NCI-H748 (cell line): ENCODE data around the gene BMP8A.
"Not testable (repeated sequence)": the region's sequence is repeated elsewhere in the genome, so short reads cannot be mapped to it uniquely, and the experiment has no call there.

Source experiments
- DNase-seq: peaks from one replicate; lab custom pipeline; 2025; ENCODE audit not compliant: unreplicated experiment; lab: John Stamatoyannopoulos, UW

Gene BMP8A

DNA sequence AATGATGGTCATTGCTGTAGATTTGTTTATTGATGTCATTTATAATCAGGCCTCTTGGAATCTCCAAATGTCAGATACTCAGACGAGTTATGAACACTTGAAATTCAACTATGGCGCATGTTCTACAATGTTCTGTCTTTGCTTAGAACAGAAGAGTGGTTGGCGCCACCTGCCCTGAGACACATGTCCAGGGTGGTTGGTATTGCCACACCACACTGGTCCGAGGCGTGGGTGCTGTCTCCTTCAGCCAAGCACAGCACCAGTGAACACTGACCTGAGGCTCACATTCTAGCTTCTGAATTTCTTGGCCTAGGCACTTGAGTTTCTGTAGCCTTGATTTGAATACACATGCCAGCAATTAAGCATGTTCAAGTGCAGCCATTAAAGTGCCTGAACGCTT is 10.1 kb upstream of the BMP8A start:
- DNase-seq: no peak

GRCh38 chr1:39483276-39483675 is 8.2 kb upstream of the BMP8A start:
- DNase-seq: no peak

DNA sequence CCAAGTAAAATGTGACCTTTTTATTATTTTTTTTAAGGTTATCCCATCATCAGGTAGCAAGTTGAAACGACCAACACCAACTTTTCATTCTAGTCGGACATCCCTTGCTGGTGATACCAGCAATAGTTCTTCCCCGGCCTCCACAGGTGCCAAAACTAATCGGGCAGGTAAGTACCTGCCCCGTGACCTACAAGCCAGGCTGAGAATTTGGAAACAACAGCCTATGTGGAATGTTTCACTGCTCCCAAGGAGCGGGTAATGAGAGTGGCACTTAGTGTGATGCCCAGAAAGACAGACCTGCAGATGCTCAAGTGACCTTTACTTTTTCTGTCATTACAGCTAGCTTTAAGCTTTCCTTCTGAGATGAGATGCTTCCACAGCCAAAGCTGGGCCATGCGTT is 6.9 kb upstream of the BMP8A start:
- DNase-seq: no peak

- DNase-seq: no peak
Observed at GRCh38 chr1:39485046-39485803, 6.2 kb upstream of the BMP8A start.

DNA sequence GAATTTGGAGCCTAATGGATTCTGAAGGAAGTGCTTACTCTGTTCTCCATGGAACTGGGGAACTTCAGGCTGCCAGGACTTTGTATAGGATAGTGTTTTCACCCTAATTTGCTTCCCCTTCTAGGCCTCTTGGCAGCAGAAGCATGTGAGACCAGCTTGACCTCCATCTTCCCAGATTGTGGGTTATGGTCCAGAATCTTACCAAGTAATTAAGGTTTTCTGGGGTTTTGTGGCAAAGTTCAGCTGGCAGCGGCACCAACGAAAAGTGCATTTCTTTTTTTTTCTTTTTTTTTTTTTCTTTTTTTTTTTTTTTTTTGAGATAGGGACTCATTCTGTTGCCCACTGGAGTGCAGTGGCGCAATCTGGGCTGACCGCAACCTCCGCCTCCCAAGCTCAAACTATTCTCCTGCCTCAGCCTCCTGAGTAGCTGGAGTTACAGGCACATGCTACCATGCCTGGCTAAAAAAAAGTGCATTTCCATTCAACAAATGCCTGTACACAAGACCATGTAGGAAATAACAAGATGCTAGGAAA is 3.4 kb upstream of the BMP8A start:
- DNase-seq: no peak

GRCh38 chr1:39488793-39489566 is 2.5 kb upstream of the BMP8A start:
- DNase-seq: no peak

DNA sequence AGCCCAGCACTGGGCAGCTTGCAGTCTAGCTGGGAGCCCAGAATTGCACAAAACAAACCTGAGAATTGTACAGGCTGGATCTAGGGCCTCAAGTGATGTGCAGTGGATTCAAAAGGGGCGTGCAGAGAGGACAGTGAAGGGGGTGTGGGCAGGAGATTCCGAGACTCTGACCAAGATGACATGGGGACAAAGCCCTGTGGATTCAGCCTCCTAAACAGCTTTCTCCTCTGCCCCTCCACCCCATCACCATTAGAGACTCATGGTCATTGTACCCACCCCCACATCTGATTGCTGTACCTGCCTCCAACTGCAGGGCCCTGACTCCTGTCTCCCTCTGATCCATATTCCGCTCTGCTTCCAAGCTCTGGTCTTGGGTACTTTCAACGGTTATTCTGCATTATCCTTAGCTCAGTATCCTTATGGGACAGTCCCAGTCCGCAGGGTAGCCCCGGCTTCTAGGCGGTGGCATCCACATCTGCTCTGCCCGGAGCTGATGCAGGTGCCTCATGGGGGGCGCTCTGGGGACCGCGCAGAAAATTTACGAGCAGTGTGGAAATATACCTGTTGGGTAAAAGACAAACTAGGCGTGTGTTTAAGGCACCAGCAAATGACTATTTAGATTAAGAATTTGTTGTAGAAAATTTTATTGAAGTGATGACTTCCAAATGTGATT is 1.7 kb upstream of the BMP8A start:
- peak; percentile 67 for DNase-seq

- DNase-seq: peak; percentile 95
Observed at GRCh38 chr1:39490596-39491145, 765 bp upstream of the BMP8A start.

DNA sequence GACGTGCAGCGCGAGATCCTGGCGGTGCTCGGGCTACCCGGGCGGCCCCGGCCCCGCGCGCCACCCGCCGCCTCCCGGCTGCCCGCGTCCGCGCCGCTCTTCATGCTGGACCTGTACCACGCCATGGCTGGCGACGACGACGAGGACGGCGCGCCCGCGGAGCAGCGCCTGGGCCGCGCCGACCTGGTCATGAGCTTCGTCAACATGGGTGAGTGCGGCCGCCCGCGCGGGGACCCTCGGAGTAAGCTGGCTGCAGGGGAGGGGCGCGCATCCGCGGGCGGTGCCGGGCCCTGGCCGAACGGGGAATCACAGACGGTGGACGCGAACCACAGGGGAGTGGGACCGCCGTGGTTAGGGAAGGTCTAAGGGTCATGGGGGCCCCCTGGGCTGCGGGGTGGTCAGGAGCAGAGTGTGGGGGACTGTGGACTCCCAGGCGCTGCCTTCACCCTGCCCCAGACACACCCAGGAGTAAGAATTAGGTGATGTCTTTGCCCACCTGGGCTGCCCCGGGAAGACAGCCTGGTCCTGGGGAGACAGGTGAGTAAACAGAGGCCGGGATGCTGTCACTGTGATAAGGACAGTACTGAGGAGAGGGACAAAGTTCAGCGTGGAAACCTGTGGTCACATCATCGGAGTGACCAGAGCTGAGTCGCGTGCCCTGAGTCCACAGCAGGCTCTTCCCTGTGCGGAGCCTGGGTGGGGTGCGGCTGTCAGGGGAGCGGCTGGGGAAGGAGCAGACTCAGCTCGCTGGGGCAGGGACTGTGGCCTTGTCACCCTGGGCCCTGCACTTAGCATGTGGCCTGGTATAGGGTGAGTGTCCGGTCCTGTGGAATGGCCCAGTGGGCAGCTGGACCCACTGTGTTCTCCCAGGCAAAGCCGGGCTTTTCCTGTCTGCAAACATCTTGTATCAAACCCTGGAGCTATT is 944 bp downstream of the BMP8A start:
- peak; percentile 83 for DNase-seq

GRCh38 chr1:39493043-39493810 is 1.8 kb downstream of the BMP8A start:
- not testable (repeated sequence) for DNase-seq

DNA sequence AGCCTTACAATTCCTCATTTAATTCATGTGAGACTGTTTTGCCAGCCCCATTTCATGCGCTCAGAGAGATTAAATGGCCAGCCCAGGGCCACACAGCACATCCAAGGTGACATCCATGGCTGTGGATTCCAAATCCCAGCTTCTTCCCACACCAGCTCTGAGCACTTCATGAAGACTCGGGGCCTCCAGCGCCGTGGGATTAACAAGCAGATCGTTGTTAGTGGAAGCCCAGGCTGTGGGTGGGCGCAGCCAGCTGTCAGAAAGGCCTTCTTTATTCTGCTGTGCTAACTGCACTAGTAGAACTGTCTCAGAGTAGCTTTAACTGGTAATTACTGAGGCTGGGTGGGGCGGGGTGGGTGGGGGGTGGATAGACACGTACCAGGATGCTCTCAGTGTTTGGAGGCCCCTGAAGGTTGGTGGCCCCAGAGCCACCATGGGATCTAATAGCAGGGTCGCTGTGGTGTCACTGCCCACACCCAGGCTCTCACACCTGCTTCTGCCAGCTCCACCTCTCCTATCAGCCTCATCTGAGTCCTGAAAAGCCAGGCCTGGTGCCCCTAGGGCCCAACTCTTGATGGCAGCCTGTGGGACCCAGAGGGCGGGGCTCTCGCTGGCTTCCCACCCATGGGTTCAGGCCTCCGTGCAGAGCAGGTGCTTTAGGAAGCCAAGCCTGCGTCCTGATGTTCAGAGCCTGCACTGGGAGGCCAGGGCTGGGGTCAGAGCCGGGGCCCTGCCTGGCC is 3.4 kb downstream of the BMP8A start:
- DNase-seq: no peak

DNA sequence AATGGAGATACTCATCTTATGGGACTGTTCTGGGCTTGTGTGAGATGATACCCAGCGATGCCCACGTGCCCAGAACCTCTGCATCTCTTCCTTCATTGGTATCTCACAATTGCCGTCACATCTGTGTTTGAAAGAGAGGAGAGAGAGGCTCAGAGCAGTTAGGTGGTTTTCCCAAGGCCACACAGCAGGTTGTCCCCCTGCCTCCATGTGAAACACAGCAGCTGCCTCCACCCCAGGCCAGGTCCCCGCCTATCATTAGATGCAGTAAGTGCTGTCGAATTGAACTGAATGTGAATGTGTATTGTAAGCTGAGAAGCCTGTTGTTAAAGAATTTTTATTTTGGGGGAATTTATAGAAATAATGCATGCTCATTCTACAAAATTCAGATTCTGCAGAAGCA is 5.1 kb downstream of the BMP8A start:
- not testable (repeated sequence) for DNase-seq

GRCh38 chr1:39497585-39497984 is 6.1 kb downstream of the BMP8A start:
- DNase-seq: no peak

DNA sequence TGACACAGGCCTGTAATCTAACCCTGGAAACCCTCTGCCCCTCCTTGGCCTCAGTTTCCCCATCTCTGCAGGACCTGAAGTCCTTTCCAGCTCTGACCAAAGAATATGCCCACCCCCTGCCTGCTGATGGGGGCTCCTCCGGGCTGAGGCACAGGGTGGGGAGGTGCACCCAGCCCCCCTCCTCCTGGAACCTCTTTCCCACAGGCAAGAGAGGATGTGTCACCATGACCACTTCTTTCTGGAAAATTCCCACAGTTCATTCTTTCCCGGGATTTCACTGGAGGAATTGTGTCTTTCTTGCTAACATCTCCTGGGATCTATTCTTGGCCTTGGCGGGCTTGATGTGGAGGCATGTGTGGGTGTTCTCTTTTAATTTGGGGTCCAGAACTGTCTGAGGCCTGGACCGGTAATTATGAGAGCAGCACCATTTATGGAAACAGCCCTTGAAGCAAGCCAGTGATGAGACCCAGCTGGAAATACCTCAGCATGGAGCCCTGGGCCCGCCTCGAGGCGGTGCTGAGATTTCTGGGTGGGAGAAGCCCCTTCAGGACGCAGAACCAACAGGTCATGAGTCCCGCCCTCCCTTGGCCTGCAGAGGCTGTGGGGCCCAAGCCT is 6.8 kb downstream of the BMP8A start:
- not testable (repeated sequence) for DNase-seq

DNA sequence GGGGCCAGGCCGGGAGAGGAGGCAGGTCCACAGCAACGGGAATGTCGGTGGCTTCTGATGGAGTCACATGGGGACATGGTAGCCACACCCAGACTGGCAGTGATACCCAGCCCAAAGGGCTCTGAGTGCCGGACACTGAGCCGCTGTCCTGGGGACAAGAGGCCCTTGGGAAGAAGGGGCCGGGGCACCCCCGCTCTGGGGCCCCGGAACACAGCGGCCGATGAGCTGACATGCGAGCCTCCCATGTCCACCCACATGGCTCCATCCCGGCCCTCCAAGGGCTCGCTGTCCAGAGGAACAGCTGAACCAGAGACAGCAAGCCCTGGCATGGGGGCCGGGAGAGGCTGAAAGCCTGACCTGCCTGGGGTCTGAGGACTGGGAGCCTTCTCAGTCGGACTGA is 7.4 kb downstream of the BMP8A start:
- not testable (repeated sequence) for DNase-seq

DNA sequence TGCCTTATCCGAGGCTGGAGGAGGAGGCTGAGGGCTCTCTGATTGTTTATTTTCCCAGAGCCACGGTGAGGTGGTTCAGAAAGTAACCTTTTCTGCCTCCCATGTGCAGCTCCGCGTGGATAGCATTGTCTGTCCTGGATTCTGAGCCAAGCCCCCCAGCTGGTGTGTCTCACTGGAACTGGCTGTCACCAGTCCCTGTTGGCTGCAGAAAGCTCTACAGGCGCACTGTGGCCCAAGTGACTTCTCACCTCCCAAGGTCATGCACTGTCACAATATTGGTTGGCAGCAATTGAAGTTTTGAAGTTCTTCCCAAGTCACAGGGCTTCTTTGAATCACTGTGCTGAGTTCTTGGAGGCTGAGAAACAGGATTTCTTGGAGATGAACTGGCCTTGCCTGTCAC is 8.2 kb downstream of the BMP8A start:
- no peak for DNase-seq

GRCh38 chr1:39500862-39501389 is 9.5 kb downstream of the BMP8A start:
- peak; percentile 64 for DNase-seq

DNA sequence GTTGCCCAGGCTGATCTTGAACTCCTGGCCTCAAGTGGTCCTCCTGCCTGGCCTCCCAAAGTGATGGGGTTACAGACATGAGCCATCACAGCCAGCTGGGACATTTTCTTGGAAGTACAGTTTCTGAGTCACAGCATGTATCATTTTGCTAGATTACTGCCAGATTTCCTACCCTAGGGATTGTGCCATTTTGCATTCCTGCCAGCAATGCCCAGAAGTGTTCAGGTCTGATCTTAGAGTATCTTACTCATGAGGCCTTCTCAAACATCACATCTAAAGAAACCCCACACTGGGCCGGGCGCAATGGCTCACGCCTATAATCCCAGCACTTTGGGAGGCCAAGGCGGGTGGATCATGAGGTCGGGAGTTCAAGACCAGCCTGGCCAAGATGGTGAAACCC is 10.2 kb downstream of the BMP8A start:
- no peak for DNase-seq
